ENCODE results near the gene ZNF839.
"Not testable (repeated sequence)": the region's sequence is repeated elsewhere in the genome, so short reads cannot be mapped to it uniquely, and the experiment has no call there.

Gene ZNF839

DNA sequence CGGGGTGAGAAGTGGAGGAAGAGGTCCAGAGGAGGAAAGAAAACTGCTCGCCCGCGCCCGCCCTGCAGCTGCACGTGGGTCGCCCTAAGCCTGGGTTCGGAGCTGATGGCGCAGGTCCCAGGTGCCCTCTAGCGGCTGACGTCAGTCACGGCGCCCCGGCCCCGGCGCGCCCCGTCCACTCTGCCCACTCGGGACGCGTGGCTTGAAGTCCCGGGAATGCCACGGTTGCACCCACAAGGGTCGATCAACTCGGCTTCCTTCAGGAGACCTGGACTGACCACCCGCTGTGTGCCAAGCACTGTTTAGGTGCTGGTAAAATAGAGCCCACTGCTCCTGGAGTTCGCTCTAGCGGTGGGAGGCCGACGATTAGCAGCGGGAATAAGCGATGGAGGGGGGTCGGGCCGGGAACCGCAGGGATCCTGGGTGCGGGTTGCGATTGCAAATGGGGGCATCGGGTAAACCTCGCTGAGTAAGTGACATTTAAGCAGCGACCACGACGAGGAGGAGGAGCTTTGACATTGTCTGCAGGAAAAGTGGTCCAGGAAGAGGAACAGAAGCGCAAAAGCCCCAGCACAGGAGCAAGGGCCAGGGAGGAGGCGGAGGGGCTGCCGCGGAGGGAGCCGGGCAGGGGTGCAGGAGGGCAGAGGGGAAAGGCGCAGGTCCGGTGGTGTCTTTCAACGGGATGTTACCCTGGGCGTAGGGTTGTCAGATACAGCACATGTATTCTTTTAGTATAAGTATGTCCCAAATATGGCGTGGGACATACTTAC is 5.1 kb upstream of the ZNF839 start:
- peak; percentile 81 to 82 for DNase-seq

- DNase-seq: no peak
These were observed 4.4 kb upstream of the ZNF839 start for GRCh38 chr14:102315121-102315520.

GRCh38 chr14:102316338-102316742 is 3.2 kb upstream of the ZNF839 start:
- DNase-seq: peak; percentile 28 to 58

DNA sequence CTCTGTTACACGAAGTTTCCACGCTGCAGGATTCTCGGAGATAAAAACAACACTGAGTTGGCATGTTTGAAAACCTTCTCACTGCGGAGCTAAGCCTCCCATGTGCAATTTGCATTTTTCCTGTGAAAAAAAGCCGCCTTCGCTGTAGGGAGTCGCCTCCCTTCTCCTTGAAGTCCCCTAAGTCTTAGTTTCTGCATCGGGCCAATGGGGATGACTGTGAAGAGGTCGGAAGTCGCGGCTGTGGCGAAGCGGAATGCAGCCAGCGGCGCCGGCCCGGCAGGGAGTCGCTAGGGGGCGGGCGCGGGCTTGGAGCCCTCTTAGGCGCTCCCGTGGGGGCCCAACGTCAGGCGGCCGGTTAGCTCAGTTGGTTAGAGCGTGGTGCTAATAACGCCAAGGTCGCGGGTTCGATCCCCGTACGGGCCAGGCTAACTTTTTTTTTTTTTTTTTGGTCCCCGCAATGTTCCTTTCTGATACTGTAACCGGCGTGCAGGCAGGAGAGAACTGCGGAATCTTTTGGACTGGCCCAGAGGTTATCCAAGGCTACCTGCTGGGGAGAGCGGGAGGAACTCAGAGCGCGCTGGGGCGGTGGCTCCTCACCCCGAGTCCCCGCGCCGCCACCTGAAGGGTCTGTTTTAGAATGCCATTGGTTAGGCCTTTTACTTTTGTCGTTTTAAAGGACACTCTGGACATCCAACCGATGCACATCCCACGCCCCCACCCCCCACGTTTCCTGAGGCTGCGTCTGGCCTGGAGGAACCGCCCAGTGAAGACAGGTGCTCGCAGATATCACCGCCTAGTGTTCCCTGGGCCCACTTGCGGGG is 2.6 kb upstream of the ZNF839 start:
- DNase-seq: peak; percentile 92 to 95

DNA sequence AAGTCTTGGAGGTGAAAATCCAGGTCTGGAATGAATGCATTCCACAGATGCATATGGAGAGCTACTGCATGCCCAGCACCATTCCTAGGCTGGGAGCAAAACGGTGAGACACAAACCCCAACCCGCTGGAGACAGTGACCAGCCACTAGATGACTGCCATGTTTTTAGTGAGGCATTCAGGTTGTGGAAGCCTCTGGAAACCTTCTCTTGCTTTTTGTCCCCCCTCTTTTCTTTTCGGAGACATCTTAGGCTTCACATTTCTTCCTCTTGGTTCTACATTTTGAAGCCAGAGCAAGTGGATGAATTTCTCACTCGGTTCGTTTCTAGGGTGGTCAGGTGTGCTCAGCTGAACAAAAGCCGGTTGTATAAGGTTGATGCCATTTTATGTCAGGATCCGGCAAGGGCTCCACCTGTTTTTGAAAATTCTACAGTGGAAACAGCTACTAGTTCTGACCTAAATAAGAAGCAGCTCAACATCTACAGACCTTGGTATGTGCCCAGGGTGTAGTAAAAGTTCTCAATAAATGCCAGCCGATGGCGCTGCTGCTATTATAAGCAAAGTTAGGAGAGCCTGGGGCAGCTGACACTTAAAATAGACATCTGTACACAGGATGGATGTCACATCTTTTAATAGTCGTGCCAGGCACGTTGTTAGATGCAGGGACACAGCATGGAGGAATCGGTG is 1.8 kb upstream of the ZNF839 start:
- DNase-seq: peak; percentile 25 to 49

GRCh38 chr14:102318781-102319276 is 717 bp upstream of the ZNF839 start:
- no peak for DNase-seq

DNA sequence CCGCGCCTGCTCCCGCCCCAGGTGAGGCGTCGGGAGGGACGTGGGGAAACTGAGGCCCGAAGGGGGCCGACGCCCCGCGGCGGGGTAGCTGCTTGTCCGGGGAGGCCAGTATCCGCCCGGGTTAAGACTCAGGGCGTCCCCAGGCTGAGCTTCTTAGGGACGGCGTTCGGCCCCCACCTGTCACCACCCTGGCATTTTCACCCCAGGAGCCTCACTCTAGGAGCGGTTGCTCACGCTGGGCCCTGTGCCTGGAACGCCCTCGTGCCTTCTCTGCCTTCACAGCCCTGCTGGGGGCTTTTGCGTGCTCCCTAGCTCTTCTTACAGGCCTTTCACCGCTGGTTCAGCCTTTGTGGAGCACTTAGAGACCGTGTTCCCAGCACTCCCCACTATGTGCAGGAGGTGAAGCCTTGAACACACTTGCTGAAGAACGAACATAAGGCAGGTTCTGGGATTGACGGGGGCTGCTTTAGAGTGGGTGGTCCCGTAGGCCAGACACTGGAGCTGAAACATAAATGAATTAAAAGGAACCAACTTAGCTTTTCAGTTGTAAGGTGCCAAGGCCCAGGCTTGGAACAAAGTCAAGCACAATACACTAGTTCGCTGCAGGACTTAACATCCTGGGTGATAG is 601 bp downstream of the ZNF839 start:
- DNase-seq: peak; percentile 51 to 53

DNA sequence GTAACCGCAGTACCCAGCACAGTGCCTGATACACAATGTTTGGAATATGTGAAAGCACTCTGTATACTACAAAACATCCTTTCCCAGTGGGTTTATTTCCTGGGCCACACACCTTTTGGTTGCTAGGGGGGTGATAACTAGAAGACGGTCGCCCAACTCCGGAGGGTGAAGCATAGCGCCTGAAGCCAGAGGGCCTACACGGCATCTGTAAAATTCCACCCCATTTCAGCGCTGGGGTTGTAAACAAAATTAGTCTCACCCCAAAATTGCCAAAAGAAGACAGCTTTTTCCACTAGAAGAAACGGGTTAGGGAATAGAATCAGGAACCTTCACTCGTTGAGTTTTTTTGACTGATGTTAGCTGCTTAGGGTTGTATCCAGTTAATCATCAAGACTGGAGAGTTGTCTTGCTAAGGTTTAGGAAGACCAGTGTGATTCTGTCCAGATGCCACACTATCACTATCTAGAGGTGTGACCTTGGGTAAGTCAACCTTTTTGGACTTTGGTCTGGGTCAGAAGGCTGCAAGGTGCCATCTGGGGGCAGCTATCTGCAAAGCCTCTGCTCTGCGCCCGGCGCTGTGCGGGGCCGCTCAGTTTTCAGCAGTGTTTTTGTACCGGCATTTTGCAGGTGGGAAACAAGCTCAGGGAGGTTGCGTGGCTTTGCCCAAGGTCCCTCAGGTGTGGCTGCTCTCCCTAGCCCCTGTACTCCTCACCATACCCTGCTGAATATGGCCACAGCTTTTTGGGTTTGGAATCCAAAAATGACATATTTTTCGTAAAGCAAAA is 1.3 kb downstream of the ZNF839 start:
- no peak for DNase-seq

DNA sequence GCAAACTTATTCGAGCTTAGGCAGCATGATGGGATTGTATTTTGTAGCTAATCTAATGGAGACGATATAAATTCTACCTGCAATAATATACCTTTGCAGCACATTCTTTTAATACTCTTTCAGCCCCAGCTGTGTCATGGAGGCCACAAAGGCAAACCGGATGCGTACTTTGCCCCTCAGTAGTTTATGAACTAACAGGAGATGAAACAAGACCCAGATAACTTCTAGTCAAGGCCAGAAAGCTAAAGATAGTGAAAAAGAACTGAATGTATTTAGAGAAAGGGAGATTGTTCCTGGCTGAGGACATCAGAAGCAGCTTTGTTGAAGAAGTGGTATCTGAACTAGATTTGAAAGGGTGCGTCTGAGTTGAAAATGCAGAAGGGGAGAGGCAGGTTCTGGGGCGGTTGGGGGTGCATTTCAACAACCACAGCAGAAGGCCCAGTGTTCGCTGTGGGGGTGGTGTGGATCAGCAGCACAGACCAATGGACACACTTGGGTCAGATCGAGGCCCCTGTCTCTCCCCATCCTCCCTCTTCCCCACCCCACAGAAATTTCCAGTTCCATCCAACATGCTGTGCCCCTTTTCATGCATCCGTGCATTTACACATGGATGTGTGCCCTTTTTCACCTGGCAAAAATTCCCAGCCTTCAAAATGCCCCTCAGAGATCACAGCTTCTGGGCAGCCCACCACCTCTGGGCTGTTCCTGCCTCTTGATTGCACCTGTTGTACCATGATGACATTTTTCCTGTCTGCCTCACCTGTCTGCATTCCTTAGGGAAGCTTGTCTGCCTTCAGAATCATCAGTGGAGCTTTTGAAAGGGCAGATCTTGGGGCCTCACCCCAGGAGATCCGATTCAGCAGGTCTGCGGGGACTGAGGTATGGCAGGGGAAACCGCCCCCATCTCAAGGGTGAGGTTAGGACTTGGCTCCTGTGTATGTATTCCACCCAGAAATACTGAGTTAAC is 2.2 kb downstream of the ZNF839 start:
- DNase-seq: no peak

GRCh38 chr14:102323102-102323501 is 3.6 kb downstream of the ZNF839 start:
- peak; percentile 31 to 38 for DNase-seq

GRCh38 chr14:102325791-102326345 is 6.3 kb downstream of the ZNF839 start:
- no peak for DNase-seq

GRCh38 chr14:102326583-102326982 is 7.0 kb downstream of the ZNF839 start:
- no peak for DNase-seq

DNA sequence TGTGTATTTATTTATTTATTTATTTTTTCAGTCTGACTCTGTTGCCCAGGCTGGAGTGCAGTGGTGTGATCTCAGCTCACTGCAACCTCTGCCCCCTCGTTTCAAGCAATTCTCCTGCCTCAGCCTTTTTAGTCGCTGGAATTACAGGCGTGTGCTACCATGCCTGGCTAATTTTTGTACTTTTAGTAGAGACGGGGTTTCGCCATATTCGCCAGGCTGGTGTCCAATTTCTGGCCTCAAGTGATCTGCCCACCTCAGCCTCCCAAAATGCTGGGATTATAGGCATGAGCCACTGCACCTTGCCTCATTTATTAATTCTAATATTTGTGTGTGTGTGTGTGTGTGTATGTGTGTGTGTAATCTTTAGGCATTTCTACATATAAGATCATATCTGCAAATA is 9.8 kb downstream of the ZNF839 start:
- DNase-seq: not testable (repeated sequence)

GRCh38 chr14:102330806-102331205 is 11.3 kb downstream of the ZNF839 start:
- no peak for DNase-seq

DNA sequence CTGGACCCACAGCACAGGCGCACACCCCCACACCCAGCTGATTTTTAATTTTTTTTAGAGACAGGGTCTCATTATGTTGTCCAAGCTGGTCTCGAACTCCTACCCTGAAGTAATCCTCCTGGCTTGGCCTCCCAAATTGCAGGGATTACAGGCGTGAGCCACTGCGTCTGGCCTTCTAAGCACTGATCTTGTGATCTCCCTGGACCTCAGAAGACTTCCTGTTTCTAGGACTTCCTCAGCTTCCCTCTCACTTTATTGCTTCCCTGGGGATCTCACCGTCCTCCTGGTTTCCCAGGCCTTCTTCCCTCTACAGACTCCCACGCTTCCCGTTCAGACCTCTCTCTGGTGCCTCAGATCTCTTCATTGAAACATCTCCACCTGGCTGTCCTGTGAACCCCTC is 13.8 kb downstream of the ZNF839 start:
- no peak for DNase-seq

DNA sequence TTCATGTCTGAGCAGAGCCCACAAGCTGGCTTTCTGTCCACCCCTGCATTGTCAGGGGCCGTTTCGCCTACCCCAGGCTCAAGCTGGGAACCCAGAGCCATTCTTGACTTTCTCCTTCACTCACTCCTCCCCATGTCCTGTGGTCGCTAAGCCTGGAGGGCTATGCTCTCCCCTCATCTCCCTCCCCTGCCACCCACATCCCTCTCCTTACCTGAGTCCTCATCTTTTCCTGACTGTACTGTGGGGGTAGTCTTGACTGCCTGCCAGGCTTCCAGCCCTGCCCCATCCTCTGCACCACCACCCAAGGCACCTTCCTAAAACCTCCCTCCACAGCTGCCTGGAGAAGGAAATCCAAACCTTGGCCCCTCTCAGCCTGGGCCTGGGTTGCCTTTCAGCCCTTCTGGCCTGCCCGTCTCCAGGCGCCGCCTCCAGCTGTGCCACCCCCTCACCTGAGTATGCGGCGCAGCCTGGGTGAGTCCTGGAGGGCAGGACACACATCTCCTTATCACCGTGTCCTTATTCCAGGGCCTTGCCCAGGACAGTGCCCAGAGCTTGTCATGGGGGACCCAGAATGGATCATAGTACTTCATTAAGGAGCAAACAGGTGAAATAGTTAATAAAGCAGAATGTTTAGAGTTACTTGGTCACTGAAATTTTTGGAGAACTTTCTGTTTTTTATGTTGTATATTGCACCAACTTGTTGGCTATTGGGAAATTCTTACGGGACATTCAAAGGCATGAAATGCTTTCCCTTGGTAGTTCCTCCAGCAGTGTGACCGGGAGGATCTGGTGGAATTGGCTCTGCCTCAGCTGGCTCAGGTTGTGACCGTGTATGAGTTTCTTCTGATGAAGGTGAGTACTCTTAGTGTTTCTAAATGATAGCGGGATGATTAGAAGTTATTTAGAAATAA is 14.5 kb downstream of the ZNF839 start:
- DNase-seq: no peak

- no peak for DNase-seq
These were observed 15.6 kb downstream of the ZNF839 start for GRCh38 chr14:102335163-102335562.

DNA sequence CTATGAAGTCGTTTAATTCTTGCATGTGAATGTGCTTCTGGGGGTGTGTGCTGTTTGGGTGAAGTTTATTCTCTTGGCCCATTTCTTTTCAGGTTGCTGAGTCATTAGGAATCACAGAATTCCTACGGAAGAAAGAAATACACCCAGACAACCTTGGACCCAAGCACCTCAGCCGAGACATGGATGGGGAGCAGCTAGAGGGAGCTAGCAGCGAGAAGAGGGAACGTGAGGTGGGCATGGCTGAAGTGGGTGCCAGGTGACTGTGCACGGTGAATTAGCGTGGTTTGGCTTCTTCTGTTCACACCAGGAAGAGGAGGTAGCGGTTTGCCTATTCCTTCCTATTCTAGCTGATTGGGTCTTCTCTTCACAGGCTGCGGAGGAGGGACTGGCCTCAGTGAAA is 19.2 kb downstream of the ZNF839 start:
- no peak for DNase-seq

- DNase-seq: no peak
These were observed 22.0 kb downstream of the ZNF839 start for GRCh38 chr14:102341566-102341965.

Measured in CD4-positive, alpha-beta T cell treated with Interleukin-1 beta for 1 hour (primary cell).